HuH-7 (cell line): ENCODE measurements around the gene AKAP8L.

Experiments
- DNase-seq: peaks from one replicate; pipeline ENCODE4 v3.0.0; 2011; ENCODE audit warnings: low spot score

The AKAP8L gene

GRCh38 chr19:15432629-15433518 lies 14.1 kb upstream of the AKAP8L start:
- DNase-seq, result peak; percentile 94

GRCh38 chr19:15432018-15432494 lies 13.3 kb upstream of the AKAP8L start:
- DNase-seq, result no peak

- DNase-seq, result no peak
Measured at GRCh38 chr19:15431396-15432017, 12.7 kb upstream of the AKAP8L start.

- no peak for DNase-seq
Measured at GRCh38 chr19:15430526-15431120, 11.8 kb upstream of the AKAP8L start.

- DNase-seq, result no peak
Measured at GRCh38 chr19:15429825-15430467, 11.2 kb upstream of the AKAP8L start.

GRCh38 chr19:15428956-15429824 lies 10.4 kb upstream of the AKAP8L start:
- DNase-seq, result no peak

GRCh38 chr19:15427991-15428471 lies 9.2 kb upstream of the AKAP8L start:
- DNase-seq, result no peak

- DNase-seq, result no peak
Measured at GRCh38 chr19:15427350-15427700, 8.5 kb upstream of the AKAP8L start.

GRCh38 chr19:15426485-15427349 lies 7.9 kb upstream of the AKAP8L start:
- no peak for DNase-seq

GRCh38 chr19:15425321-15425950 lies 6.6 kb upstream of the AKAP8L start:
- DNase-seq, result no peak

GRCh38 chr19:15424692-15425272 lies 6.0 kb upstream of the AKAP8L start:
- no peak for DNase-seq

- no peak for DNase-seq
Measured at GRCh38 chr19:15424121-15424520, 5.3 kb upstream of the AKAP8L start.

- DNase-seq, result no peak
Measured at GRCh38 chr19:15423130-15423529, 4.3 kb upstream of the AKAP8L start.

- no peak for DNase-seq
Measured at GRCh38 chr19:15422296-15423075, 3.7 kb upstream of the AKAP8L start.

GRCh38 chr19:15421721-15422260 lies 3.0 kb upstream of the AKAP8L start:
- no peak for DNase-seq

- DNase-seq, result no peak
Measured at GRCh38 chr19:15421136-15421695, 2.4 kb upstream of the AKAP8L start.

GRCh38 chr19:15419413-15420025 lies 731 bp upstream of the AKAP8L start:
- no peak for DNase-seq

- no peak for DNase-seq
Measured at GRCh38 chr19:15418231-15418578, 583 bp downstream of the AKAP8L start.
